CD8-positive, alpha-beta memory T cell (primary cell): ENCODE data around the gene MAGI1. TPM values are rescaled to one million over a fixed set of nuclear protein-coding genes. Genes with fewer than 3 reads are reported as not detected.

Source experiments
- CTCF ChIA-PET: fragments of 350-600 bp; sonication (Branson Sonifier 250); formaldehyde crosslinking; loops from one replicate; lab custom pipeline; 2021; ENCODE audit warnings: antibody characterized with exemption; lab: Charles Lee
- POLR2A ChIA-PET: fragments of 350-600 bp; sonication (Branson Sonifier 250); formaldehyde crosslinking; loops from one replicate; lab custom pipeline; 2021; ENCODE audit warnings: antibody characterized with exemption; lab: Charles Lee
- DNase-seq, 5 donors: peaks; one replicate each; pipeline versions ENCODE4 v3.0.0 to v3.0.0-alpha.2; 2020 to 2022; ENCODE audit warnings: mixed read lengths in 1 of 5
- H3K27ac ChIP-seq: one replicate; pipeline ENCODE4 v1.7.0; 2013; ENCODE audit warnings: low read depth, mild to moderate bottlenecking, low read length, moderate library complexity
- H3K27me3 ChIP-seq: 2 replicates; pipeline ENCODE4 v1.7.0; 2013; ENCODE audit warnings: low read length, mild to moderate bottlenecking; ENCODE audit not compliant: insufficient read depth, poor library complexity, severe bottlenecking
- H3K36me3 ChIP-seq: 2 replicates; pipeline ENCODE4 v1.7.0; 2013; ENCODE audit warnings: mild to moderate bottlenecking, low read length, moderate library complexity; ENCODE audit not compliant: insufficient read depth
- H3K4me1 ChIP-seq: 2 replicates; pipeline ENCODE4 v1.7.0; 2013; ENCODE audit warnings: mild to moderate bottlenecking, low read length, moderate library complexity; ENCODE audit not compliant: insufficient read depth
- H3K4me3 ChIP-seq: 2 replicates; pipeline ENCODE4 v1.7.0; 2013; ENCODE audit warnings: mild to moderate bottlenecking, low read length
- H3K9me3 ChIP-seq: 2 replicates; pipeline ENCODE4 v1.7.0; 2013; ENCODE audit warnings: mild to moderate bottlenecking, low read length
- H3K27ac Mint-ChIP-seq, 8 donors: one replicate each; pipeline ENCODE4 v1.8.0; 2020 to 2021; ENCODE audit warnings: mixed read lengths in 8 of 8, mild to moderate bottlenecking in 6 of 8, inconsistent platforms in 3 of 8, moderate library complexity in 3 of 8
- H3K27me3 Mint-ChIP-seq, 2 donors: one replicate each; pipeline ENCODE4 v1.8.0; 2020 to 2021; ENCODE audit warnings: mixed read lengths in 2 of 2, mild to moderate bottlenecking in 1 of 2, moderate library complexity in 1 of 2
- H3K36me3 Mint-ChIP-seq, 3 donors: one replicate each; pipeline ENCODE4 v1.8.0; 2020 to 2021; ENCODE audit warnings: mixed read lengths in 3 of 3, inconsistent platforms in 1 of 3, mild to moderate bottlenecking in 1 of 3
- H3K4me1 Mint-ChIP-seq, 3 donors: one replicate each; pipeline ENCODE4 v1.8.0; 2020 to 2021; ENCODE audit warnings: mixed read lengths in 3 of 3, inconsistent platforms in 1 of 3, mild to moderate bottlenecking in 1 of 3
- H3K4me3 Mint-ChIP-seq, 7 donors: one replicate each; pipeline ENCODE4 v1.8.0; 2020 to 2021; ENCODE audit warnings: mixed read lengths in 7 of 7, mild to moderate bottlenecking in 6 of 7, moderate library complexity in 4 of 7, inconsistent platforms in 2 of 7
- H3K9me3 Mint-ChIP-seq, 5 donors: one replicate each; pipeline ENCODE4 v1.8.0; 2020 to 2022; ENCODE audit warnings: mixed read lengths in 5 of 5, mild to moderate bottlenecking in 3 of 5, moderate library complexity in 2 of 5, inconsistent platforms in 1 of 5
- polyA plus RNA-seq: library from polyadenylated mRNA; unstranded; fragments of 300-500 nt; fragmentation: Illumina TruSeq; gene quantifications from one replicate; pipeline ENCODE4 v1.2.3, GENCODE V29; 2021
- total RNA-seq, 2 experiments: library from RNA; stranded (reverse); gene quantifications; one replicate each; pipeline ENCODE4 v1.2.3, GENCODE V29; 2021

The MAGI1 gene
- total and polyA plus RNA-seq, 3 experiments from 2014 or later = 0.15 to 0.42 TPM; not detected in 1

DNA sequence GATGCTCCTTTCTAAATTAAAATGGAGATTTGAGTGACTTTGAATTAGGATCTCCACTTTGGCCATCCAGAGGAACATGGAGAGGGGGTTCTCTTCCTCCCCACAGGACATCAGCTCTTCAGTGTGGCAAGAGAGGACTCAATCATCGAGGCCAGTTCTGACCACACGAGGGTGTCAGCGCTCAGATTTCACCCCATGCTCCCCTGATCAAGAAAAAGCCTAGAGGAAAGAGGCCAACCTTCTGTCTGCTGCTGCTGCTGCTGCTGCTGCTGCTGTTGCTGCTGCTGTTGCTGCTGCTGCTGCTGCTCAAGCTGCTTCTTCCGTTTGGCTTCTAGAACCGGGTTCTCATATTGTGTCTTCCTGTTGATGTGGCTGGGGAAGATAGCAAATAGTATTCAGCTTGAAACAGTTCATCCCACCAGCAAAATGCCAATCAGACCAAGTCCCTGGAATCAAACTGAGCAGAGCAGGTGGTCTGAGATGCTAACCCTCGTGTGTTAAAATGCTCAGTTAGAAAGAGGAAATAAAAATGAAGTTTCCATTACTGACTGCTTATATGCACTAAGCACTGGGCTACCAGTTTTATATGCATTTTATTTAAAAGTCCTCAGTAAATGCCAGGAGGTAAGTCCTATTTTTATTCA lies 599.0 kb downstream of the MAGI1 start:
- Histone ChIP-seq H3K4me1 (no peaks in the 10 kb centered on the region), H3K9me3 (no peaks in the 10 kb centered on the region), H3K27me3 (no peaks in the 10 kb centered on the region), H3K36me3 (no peaks in the 10 kb centered on the region), H3K4me3 (no peak overlapping the region), H3K27ac (no peak overlapping the region)
- H3K4me1 Mint-ChIP-seq = no peaks in the 10 kb centered on the region
- H3K27me3 Mint-ChIP-seq = no peaks in the 10 kb centered on the region
- no peaks in the 10 kb centered on the region for H3K36me3 Mint-ChIP-seq
- H3K9me3 Mint-ChIP-seq = peaks cover 0 to 4% (median 1%) of the 10 kb centered on the region in 5 donors
- POLR2A ChIA-PET = no interaction called here
- DNase-seq = no peak
- H3K4me3 Mint-ChIP-seq = no peak overlapping the region
- no peak overlapping the region for H3K27ac Mint-ChIP-seq
- CTCF ChIA-PET = no interaction called here

DNA sequence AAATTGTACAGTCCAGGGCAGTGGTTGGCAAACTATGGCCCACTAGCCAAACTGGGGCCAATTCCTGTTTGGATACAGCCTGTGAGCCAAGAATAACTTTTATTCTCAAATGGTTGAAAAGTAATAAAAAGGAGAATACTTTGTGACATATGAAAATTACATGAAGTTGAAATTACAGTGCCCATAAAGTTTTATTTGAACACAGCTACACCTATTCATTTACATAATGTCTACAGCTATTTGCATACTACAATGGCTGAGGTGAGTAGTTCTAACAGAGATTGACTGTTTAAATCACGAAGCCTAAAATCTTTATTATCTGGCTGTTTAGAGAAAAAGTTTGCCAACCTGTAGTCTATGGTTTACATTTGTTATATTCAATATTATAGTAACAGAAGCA lies 600.1 kb downstream of the MAGI1 start:
- Mint-ChIP-seq H3K27me3 (no peaks in the 10 kb centered on the region), H3K36me3 (no peaks in the 10 kb centered on the region), H3K27ac (no peak overlapping the region), H3K4me1 (no peaks in the 10 kb centered on the region), H3K9me3 (peaks cover 0 to 4% (median 0%) of the 10 kb centered on the region in 5 donors), H3K4me3 (no peak overlapping the region)
- no peaks in the 10 kb centered on the region for H3K36me3 ChIP-seq
- ChIA-PET CTCF (no interaction called here), POLR2A (no interaction called here)
- no peak overlapping the region for H3K27ac ChIP-seq
- no peaks in the 10 kb centered on the region for H3K27me3 ChIP-seq
- H3K4me1 ChIP-seq = no peaks in the 10 kb centered on the region
- no peak for DNase-seq
- no peak overlapping the region for H3K4me3 ChIP-seq
- no peaks in the 10 kb centered on the region for H3K9me3 ChIP-seq

DNA sequence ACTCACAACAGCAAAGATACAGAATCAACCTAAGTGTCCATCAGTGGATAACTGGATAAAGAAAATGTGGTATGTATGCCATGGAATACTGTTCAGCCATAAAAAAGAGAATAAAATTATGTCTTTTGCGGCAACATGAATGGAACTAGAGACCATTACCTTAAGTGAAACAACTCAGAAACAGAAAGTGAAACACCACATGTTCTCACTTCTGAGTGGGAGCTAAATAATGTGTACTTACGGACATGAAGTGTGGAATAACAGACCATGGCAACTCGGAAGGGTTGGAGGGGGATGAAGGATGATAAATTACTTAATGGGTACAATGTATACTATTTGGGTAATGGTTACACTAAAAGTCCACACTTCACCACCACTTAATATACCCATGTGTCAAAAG lies 600.6 kb downstream of the MAGI1 start:
- H3K27ac Mint-ChIP-seq = no peak overlapping the region
- Histone ChIP-seq H3K4me3 (no peak overlapping the region), H3K4me1 (no peaks in the 10 kb centered on the region), H3K27ac (no peak overlapping the region), H3K36me3 (no peaks in the 10 kb centered on the region), H3K27me3 (no peaks in the 10 kb centered on the region), H3K9me3 (no peaks in the 10 kb centered on the region)
- POLR2A ChIA-PET = no interaction called here
- H3K9me3 Mint-ChIP-seq = peaks cover 0 to 4% (median 0%) of the 10 kb centered on the region in 5 donors
- H3K4me1 Mint-ChIP-seq = no peaks in the 10 kb centered on the region
- no peaks in the 10 kb centered on the region for H3K27me3 Mint-ChIP-seq
- no peaks in the 10 kb centered on the region for H3K36me3 Mint-ChIP-seq
- H3K4me3 Mint-ChIP-seq = no peak overlapping the region
- no peak for DNase-seq
- CTCF ChIA-PET = no interaction called here

DNA sequence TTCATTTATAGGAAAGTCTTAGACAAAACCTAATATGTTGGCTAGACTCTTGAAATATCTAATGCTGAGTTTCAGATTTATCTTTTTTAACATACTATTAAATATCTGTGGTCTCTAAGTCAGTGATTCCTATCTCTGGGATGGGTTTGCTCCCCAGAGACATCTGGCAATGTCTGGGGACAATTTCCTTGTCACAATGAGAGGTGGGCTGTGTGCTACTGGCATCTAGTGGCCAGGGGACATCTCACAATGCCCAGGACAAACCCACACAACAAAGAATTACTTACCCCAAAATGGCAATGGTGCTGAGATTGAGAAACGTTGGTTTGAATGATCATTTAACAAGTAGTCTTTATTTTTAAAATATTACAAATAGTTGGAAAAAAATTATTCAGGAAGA lies 602.1 kb downstream of the MAGI1 start:
- Histone ChIP-seq H3K36me3 (no peaks in the 10 kb centered on the region), H3K27me3 (no peaks in the 10 kb centered on the region), H3K9me3 (no peaks in the 10 kb centered on the region), H3K27ac (no peak overlapping the region), H3K4me3 (no peak overlapping the region), H3K4me1 (no peaks in the 10 kb centered on the region)
- DNase-seq = no peak
- Mint-ChIP-seq H3K4me3 (no peak overlapping the region), H3K9me3 (peaks cover 0 to 8% (median 0%) of the 10 kb centered on the region in 5 donors), H3K4me1 (no peaks in the 10 kb centered on the region), H3K36me3 (no peaks in the 10 kb centered on the region), H3K27ac (no peak overlapping the region), H3K27me3 (no peaks in the 10 kb centered on the region)
- POLR2A ChIA-PET = no interaction called here
- CTCF ChIA-PET = no interaction called here

DNA sequence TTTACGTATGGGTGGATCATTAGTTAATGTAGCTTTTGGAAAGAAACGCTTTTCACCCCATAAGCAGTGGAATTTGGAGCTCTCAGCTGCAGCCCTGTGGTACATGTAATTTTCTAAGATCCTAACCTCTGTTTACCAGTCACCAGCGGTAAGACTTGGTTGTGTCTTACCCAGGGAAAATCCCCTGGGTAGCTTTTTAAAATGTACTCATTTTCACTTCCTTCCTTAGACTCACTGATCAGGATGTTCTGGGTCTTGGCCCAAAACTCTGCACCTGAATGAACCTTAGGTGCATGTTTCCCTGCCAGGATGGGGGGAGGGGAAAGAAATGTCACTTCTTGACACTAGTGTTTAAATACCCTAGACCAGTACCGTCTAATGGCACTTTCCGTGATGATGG lies 605.2 kb downstream of the MAGI1 start:
- ChIA-PET POLR2A (no interaction called here), CTCF (no interaction called here)
- no peaks in the 10 kb centered on the region for H3K27me3 ChIP-seq
- Mint-ChIP-seq H3K27me3 (no peaks in the 10 kb centered on the region), H3K27ac (no peak overlapping the region), H3K4me3 (no peak overlapping the region), H3K4me1 (no peaks in the 10 kb centered on the region), H3K36me3 (no peaks in the 10 kb centered on the region), H3K9me3 (peaks cover 0 to 11% (median 4%) of the 10 kb centered on the region in 5 donors)
- H3K36me3 ChIP-seq = no peaks in the 10 kb centered on the region
- no peaks in the 10 kb centered on the region for H3K4me1 ChIP-seq
- no peak for DNase-seq
- no peaks in the 10 kb centered on the region for H3K9me3 ChIP-seq
- no peak overlapping the region for H3K27ac ChIP-seq
- no peak overlapping the region for H3K4me3 ChIP-seq

DNA sequence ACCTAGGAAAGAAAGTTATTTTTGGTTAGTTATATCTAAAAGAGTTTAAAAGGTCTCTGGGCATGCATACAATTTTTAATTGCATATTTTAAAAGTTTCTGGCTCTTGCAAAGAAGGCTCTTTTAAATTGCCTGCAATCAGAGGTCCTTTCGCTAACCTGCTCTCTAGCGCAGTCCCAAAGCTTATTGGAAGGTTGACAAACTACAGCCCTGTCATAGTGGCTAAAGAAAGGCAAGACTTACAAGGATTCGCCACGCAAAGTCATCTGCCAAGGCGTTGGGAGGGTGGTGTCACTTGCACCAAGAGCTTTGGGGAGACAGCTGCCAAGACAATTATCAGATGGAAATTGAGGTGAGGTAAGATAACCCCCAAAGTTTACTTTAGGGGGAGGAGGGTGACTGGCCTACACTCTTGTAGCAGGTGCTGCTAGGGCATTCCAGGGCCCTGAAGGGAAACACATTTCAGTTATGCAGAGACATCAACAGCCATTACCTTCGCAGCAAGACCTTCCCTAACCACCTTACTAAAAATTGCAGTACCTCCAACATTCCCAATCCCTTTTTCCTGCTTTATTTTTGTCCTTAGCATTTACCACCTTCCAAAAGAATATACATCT lies 606.2 kb downstream of the MAGI1 start:
- H3K4me3 Mint-ChIP-seq = no peak overlapping the region
- H3K36me3 ChIP-seq = no peaks in the 10 kb centered on the region
- no peaks in the 10 kb centered on the region for H3K27me3 Mint-ChIP-seq
- ChIA-PET POLR2A (no interaction called here), CTCF (no interaction called here)
- H3K4me1 ChIP-seq = no peaks in the 10 kb centered on the region
- no peaks in the 10 kb centered on the region for H3K36me3 Mint-ChIP-seq
- H3K9me3 ChIP-seq = no peaks in the 10 kb centered on the region
- H3K27ac Mint-ChIP-seq = no peak overlapping the region
- peaks cover 0 to 13% (median 4%) of the 10 kb centered on the region in 5 donors for H3K9me3 Mint-ChIP-seq
- no peak overlapping the region for H3K4me3 ChIP-seq
- H3K27ac ChIP-seq = no peak overlapping the region
- no peak for DNase-seq
- H3K4me1 Mint-ChIP-seq = no peaks in the 10 kb centered on the region
- H3K27me3 ChIP-seq = no peaks in the 10 kb centered on the region

DNA sequence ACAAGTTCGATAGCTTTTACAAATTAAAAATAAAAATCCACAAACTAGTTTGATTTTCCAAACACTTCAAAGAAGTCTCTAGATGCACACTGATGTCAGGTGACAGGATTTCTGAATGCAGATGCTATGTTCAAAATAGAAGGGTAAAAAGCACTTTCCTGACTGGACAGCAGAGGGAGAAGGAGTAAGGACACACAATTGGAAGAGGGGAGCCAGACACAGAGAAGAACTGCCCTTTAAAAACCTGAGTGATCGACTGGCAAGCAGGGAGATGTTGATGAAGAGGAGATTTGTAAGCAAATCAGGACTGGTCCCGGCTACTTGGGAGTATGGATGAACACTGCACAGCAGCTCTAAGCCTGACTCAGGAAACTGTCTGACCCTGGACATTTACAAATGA lies 612.8 kb downstream of the MAGI1 start:
- no peaks in the 10 kb centered on the region for H3K27me3 ChIP-seq
- DNase-seq = no peak
- no peak overlapping the region for H3K4me3 Mint-ChIP-seq
- H3K27ac ChIP-seq = no peak overlapping the region
- ChIA-PET CTCF (no interaction called here), POLR2A (no interaction called here)
- peaks cover 0 to 1% of the 10 kb centered on the region in 2 donors for H3K27me3 Mint-ChIP-seq
- no peaks in the 10 kb centered on the region for H3K4me1 Mint-ChIP-seq
- no peaks in the 10 kb centered on the region for H3K36me3 ChIP-seq
- no peaks in the 10 kb centered on the region for H3K9me3 ChIP-seq
- H3K27ac Mint-ChIP-seq = no peak overlapping the region
- H3K36me3 Mint-ChIP-seq = no peaks in the 10 kb centered on the region
- H3K4me3 ChIP-seq = no peak overlapping the region
- H3K9me3 Mint-ChIP-seq = peaks cover 3 to 11% (median 7%) of the 10 kb centered on the region in 5 donors
- no peaks in the 10 kb centered on the region for H3K4me1 ChIP-seq

DNA sequence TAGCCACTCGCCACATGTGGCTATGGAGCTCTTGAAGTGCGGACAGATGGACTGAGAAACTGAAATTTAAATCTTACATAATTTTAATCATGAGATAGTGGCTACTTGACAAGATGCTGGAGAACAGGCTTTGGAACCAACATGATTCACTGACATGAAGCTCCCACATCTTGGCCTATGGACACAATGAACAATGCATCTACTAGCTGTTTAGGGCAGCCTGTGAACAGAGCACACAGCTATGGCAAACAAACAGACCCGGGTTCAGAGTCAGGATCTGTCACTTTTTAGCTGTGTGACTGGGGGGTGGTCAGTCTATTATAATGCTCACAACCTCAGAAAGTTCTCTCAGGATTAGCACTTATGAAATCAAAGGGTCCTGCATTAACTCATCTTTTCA lies 616.6 kb downstream of the MAGI1 start:
- no peaks in the 10 kb centered on the region for H3K4me1 ChIP-seq
- no peak overlapping the region for H3K27ac Mint-ChIP-seq

More for the DNA sequence above, 616.6 kb downstream of the MAGI1 start:
- H3K27me3 ChIP-seq = no peaks in the 10 kb centered on the region
- Mint-ChIP-seq H3K4me1 (no peaks in the 10 kb centered on the region), H3K27me3 (peaks cover 0 to 4% of the 10 kb centered on the region in 2 donors), H3K4me3 (no peak overlapping the region), H3K36me3 (no peaks in the 10 kb centered on the region), H3K9me3 (peaks cover 3 to 12% (median 5%) of the 10 kb centered on the region in 5 donors)
- no peak overlapping the region for H3K4me3 ChIP-seq
- H3K27ac ChIP-seq = no peak overlapping the region
- H3K9me3 ChIP-seq = no peaks in the 10 kb centered on the region
- H3K36me3 ChIP-seq = no peaks in the 10 kb centered on the region
- ChIA-PET POLR2A (no interaction called here), CTCF (no interaction called here)
- DNase-seq = no peak
